Gastroesophageal sphincter (tissue), 3 donors: ENCODE results near the gene GNB5.

ENCODE experiments used
- EP300 ChIP-seq: sonication (generic); formaldehyde crosslinking; IDR thresholded peaks from one replicate; pipeline ENCODE4 v1.6.1; 2017; ENCODE audit warnings: antibody characterized with exemption, mild to moderate bottlenecking
- POLR2A ChIP-seq, 2 donors: fragments of 450-650 bp; IDR thresholded peaks; one replicate each; pipeline ENCODE4 v1.6.1; 2017; ENCODE audit warnings: antibody characterized with exemption in 2 of 2, mild to moderate bottlenecking in 2 of 2, moderate library complexity in 1 of 2
- POLR2AphosphoS5 ChIP-seq: sonication (generic); formaldehyde crosslinking; IDR thresholded peaks from one replicate; pipeline ENCODE4 v1.6.1; 2017; ENCODE audit warnings: antibody characterized with exemption
- TF ChIP-seq, protein P1 (sequence below), 4 experiments: fragments of 200-600 bp in 2 of 4; fragments of 450-650 bp in 2 of 4; sonication (generic) in 1 of 4; IDR thresholded peaks; one replicate each; pipeline ENCODE4 v1.5.1; 2017 to 2019; ENCODE audit warnings: antibody characterized with exemption in 4 of 4, mild to moderate bottlenecking in 2 of 4, moderate library complexity in 2 of 4

DNA sequence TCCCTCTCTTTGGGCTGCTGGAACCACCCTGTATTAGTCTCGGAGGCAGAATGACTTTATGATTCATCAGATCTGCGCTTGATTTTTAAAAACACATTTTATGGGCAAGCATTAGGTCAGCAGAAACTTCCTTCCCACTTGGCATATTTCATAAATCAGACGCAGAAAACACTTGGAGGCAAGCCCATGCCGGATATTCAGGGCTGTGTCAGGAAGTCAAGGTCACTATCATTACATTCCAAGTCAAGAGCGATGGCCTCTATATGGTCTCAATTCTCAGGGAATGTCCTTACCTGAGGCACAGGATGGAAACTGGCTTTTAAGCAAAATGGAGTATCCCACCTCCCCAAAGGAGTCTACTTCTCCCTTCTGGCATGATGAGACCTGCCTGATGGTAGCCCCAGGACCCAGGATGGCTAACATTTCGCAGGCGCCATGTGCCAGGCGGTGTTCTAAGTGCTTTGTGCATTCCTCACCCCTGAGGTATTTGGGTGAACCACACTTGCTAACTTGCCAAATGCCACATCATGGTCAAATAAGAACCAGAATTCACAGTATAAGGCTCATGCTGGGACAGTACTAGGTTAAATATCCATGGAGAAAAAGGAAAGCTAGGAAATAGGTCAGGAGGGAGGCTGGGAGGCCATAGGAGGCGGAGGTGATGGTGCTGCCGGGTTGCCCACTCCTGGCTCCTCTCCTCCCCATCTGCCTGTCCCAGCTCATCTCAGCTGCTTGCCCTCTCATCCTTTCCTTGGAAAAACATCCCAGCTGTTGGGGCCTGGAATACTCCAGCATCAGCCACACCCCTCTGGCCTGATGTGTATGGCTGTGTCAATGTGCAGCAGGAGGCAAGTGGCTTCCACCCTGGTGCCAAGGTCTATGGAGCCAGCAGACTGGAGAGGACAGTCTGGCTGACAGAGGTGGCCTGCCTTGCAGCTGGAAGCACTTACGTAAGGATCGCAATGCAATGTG lies 97.4 kb downstream of the GNB5 start:
- TF ChIP-seq, protein P1, sequence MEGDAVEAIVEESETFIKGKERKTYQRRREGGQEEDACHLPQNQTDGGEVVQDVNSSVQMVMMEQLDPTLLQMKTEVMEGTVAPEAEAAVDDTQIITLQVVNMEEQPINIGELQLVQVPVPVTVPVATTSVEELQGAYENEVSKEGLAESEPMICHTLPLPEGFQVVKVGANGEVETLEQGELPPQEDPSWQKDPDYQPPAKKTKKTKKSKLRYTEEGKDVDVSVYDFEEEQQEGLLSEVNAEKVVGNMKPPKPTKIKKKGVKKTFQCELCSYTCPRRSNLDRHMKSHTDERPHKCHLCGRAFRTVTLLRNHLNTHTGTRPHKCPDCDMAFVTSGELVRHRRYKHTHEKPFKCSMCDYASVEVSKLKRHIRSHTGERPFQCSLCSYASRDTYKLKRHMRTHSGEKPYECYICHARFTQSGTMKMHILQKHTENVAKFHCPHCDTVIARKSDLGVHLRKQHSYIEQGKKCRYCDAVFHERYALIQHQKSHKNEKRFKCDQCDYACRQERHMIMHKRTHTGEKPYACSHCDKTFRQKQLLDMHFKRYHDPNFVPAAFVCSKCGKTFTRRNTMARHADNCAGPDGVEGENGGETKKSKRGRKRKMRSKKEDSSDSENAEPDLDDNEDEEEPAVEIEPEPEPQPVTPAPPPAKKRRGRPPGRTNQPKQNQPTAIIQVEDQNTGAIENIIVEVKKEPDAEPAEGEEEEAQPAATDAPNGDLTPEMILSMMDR (IDR thresholded peaks at IDR 0.05) = no peak
- TF ChIP-seq POLR2AphosphoS5 (peak; percentile 6), EP300 (no peak), POLR2A (IDR thresholded peaks at IDR 0.05) (no peak)
